ENCODE measurements around the gene PSMG3. TPM values are rescaled to one million over a fixed set of nuclear protein-coding genes. Genes with fewer than 3 reads are reported as not detected.

Gene PSMG3, protein sequence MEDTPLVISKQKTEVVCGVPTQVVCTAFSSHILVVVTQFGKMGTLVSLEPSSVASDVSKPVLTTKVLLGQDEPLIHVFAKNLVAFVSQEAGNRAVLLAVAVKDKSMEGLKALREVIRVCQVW
- 10 to 100 TPM; 20.8 to 33.1 (median 24.6) TPM for polyA plus RNA-seq (ENCODE audit: insufficient read depth in 1 of 5, insufficient read length in 5 of 5, low replicate concordance in 1 of 5)
- long read RNA-seq, donor 1, transcript PSMG3-203 (3 exons, 774 nt) = minor isoform, 5 of 63 reads
- long read RNA-seq, donor 1, transcript PSMG3-202 (2 exons, 1,391 nt) = major isoform, 53 of 63 reads
- long read RNA-seq, donor 1, partial matches to known transcripts = 5 of 63 reads
- long read RNA-seq, donor 1, other reads (novel, unspliced or antisense) = 0 of 63 reads
- long read RNA-seq, donor 2, transcript PSMG3-202 (2 exons, 1,391 nt) = major isoform, 31 of 38 reads
- long read RNA-seq, donor 2, transcript PSMG3-203 (3 exons, 774 nt) = minor isoform, 6 of 38 reads
- long read RNA-seq, donor 2, partial matches to known transcripts = 0 of 38 reads
- long read RNA-seq, donor 2, other reads (novel, unspliced or antisense) = 0 of 38 reads
- long read RNA-seq, donor 3, transcript PSMG3-203 (3 exons, 774 nt) = minor isoform, 9 of 45 reads
- long read RNA-seq, donor 3, transcript PSMG3-202 (2 exons, 1,391 nt) = major isoform, 36 of 45 reads
- long read RNA-seq, donor 3, partial matches to known transcripts = 0 of 45 reads
- long read RNA-seq, donor 3, other reads (novel, unspliced or antisense) = 0 of 45 reads
- long read RNA-seq, donor 4, transcript PSMG3-202 (2 exons, 1,391 nt) = major isoform, 15 of 19 reads
- long read RNA-seq, donor 4, partial matches to known transcripts = 0 of 19 reads
- long read RNA-seq, donor 4, other reads (novel, unspliced or antisense) = 0 of 19 reads
- long read RNA-seq, donor 5, transcript PSMG3-202 (2 exons, 1,391 nt) = major isoform, 59 of 65 reads
- long read RNA-seq, donor 5, transcript PSMG3-203 (3 exons, 774 nt) = minor isoform, 6 of 65 reads
- long read RNA-seq, donor 5, partial matches to known transcripts = 0 of 65 reads
- long read RNA-seq, donor 5, other reads (novel, unspliced or antisense) = 0 of 65 reads
- long read RNA-seq, donor 6, transcript PSMG3-203 (3 exons, 774 nt) = minor isoform, 7 of 71 reads
- long read RNA-seq, donor 6, transcript PSMG3-202 (2 exons, 1,391 nt) = major isoform, 57 of 71 reads
- long read RNA-seq, donor 6, partial matches to known transcripts = 7 of 71 reads
- long read RNA-seq, donor 6, other reads (novel, unspliced or antisense) = 0 of 71 reads
- long read RNA-seq, donor 7, transcript PSMG3-202 (2 exons, 1,391 nt) = major isoform, 52 of 56 reads
- long read RNA-seq, donor 7, partial matches to known transcripts = 0 of 56 reads
- long read RNA-seq, donor 7, other reads (novel, unspliced or antisense) = 0 of 56 reads
- long read RNA-seq, donor 8, transcript PSMG3-203 (3 exons, 774 nt) = minor isoform, 5 of 32 reads
- long read RNA-seq, donor 8, transcript PSMG3-202 (2 exons, 1,391 nt) = major isoform, 27 of 32 reads
- long read RNA-seq, donor 8, partial matches to known transcripts = 0 of 32 reads
- long read RNA-seq, donor 8, other reads (novel, unspliced or antisense) = 0 of 32 reads

DNA sequence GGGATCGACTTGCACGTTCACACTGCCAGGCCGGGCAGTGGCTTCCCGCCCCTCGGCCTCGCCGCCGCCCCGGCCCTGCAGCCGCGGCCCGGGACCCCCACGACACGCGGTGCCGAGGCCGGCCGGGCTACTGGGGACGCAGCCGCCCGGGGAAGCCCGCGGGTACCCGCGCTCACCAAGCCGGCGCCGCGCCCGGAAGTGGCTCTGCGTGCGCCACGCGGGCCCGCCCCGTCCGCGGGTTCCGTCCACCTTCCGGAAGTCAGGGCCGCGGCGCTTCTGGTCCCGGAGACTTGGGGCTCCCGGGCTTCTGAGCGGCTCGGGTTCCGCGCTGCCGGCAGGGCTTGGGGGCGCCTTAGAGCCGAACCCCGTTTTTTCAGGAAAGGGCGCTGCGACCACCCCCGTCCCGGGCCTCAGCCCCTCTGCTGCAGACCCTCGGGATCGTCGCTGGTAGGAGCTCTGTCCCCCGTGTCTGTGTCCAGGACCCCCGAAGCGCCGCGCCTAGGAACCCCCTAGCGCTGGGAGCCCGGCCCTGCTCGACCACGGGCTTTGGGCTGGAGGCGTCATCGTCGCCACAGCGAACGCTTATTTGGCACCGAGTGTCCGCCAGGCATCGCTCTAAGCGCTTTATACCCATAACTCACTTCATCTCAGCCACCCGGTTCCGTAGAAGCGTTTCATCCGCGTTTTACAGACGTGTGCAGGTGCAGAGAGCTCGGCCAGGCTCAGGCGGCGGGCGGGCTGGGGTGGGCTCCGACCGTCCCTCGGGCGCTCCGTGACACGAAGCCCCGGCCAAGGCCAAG is at the start of gene PSMG3:
Gene PSMG3 (minus strand): TSS at position 200 of the 800 bp plus-strand sequence. CDS start 693 bp downstream, outside the sequence.
- peak; percentile 86 to 87 for DNase-seq

DNA sequence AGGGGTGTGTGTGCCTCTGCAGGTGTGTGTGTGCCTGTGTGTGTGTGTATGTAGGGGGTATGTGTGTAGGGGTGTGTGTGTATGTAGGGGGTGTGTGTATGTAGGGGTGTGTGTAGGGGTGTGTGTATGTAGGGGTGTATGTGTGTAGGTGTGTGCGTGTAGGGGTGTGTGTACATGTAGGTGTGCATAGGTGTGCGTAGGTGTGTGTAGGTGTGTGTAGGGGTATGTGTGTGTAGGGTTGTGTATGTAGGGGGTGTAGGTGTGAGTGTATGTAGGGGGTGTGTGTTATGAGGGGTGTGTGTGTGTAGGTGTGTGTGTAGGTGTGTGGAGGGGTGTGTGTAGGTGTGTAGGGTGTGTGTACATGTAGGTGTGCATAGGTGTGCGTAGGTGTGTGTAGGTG is 48.6 kb upstream of the PSMG3 start:
- no peak for DNase-seq

DNA sequence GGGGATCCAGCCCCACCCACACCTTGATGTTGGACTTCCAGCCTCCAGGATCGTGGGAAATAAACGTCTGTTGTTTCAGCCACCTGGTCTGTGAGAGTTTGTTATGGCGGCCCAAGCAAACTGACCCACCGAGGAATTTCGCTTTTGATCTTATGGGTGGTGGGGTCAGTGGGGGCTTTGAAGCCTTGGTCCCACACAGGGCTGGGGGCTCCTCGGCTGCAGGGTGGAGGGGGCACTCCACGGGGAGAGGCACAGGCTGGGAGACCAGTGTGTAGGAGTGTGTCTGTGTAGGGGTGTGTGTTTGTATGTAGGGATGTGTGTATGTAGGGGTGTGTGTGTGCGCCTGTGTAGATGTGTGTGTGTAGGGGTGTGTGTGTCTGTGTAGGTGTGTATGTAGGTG is 48.1 kb upstream of the PSMG3 start:
- DNase-seq = no peak

DNA sequence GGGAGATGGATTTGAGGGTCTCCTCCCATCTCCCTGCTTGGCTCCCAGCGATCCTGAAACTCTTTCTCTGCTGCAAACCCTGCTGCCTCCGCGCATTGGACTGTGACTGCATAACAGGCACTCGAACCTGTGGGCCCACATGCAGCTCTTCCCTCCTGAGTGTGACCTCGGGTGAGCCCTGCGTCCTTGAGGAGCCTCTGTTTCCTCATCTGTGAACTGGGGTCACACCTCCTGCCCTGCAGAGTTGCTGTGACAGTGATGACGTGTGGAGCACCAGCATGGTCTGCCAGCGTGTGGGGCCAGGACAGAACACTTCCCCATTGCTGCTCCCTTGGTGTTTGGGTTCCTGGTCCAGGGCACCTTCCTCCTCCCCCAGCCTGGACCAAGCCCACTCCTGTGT is 46.9 kb upstream of the PSMG3 start:
- no peak for DNase-seq

DNA sequence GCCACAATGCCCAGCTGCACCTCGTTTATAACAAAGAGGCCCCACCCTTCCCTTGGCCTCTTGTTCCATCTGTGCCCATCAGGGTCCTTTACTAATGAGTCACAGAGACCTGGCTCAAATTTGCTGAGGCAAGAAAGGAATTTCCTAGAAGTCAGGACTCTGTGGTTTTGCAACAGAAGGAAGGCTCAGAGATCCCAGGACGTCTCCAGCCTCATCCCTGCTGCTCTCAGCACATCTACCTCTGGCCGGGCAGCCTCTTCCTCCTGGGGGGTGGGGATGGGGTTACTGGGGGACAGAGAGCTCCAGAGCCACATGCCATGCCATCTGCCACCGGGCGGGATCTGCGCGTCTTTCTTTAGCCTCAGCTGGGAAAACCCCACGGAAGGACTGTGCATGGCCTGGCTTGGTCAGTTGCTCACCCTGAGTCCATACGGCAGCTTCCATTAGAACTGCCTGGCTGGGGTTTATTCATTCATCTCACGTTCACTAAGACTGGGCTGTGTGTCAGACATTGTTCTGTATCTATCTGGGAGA is 41.9 kb upstream of the PSMG3 start:
- no peak for DNase-seq

DNA sequence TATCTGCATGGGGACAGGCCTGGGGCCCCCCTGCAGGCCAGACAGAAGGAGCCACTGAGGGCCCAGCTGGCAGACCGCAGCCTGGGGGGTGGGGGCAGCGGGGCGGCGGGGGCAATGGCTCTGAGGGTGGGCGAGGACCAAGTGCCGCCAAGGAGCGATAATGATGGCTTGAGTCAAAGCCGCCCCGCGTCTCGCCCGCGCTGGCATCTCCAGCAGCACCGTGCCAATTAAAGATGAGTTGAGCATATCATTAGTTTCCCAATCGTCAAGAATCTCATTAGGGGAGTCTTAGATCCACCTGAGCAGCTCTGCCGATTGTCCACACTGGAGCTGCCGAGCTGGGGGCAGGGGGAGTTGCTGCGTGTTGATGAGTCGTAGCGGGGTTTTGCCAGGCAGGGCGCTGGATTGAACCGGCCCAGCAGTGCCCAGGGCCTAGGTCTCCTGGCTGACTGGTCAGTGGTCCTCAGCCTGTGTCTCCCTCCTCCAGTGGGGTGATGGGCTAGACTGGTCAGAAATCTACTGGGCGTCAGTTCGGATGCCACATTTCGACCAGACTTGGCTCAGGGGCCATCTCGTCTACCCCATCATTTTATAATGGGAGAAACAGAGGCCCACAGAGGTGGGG is 41.0 kb upstream of the PSMG3 start:
- no peak for DNase-seq

DNA sequence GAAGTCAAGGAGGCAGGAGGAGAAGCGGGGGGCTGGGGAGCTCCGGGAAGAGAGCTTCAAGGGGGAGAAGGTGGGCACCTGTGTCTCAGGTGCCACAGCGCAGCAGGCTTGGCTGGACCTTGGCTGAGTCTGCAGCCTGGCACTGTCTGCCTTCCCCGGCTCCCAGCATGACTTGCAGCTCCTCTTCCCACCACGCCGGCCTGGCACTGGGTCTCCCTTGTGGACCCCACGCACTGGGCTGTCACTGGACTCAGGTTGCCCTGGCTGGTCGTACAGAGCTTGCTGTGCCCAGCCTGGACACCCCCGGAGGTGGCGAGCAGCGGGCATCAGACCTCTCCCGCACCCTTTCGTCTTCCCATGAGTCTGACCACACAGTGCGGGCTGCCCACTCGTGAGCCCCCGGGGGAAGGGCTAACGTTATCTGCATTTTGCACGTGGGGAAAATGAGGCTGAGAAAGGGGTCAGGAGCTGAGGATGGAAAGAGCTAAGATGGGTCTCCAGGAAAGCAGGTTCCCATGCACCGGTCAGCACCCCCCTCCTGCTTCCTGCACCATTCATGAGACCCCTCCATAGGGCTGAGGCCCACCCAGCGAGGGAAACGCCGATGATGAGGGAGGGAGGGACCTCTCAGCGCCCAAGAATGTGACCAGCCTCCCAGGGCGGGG is 40.3 kb upstream of the PSMG3 start:
- no peak for DNase-seq

DNA sequence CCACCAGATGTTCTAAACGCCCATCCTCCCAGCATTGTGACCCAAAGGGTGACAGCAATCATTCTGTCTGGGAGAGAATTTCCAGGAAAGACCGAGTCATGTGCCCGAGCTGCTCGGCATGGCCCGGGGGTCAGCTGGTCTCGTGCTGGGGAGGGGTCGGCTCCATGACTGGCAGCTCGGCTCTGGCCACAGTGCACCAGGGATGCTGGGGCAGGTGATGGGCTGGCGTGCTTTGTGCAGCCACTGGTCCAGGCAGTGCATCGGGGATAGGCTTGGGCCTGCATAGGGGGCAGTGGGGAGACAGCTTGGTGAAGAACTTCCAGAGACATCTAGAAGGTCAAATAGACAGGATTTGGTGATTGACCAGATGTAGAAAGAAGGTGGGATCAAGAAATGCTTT is 39.2 kb upstream of the PSMG3 start:
- no peak for DNase-seq

DNA sequence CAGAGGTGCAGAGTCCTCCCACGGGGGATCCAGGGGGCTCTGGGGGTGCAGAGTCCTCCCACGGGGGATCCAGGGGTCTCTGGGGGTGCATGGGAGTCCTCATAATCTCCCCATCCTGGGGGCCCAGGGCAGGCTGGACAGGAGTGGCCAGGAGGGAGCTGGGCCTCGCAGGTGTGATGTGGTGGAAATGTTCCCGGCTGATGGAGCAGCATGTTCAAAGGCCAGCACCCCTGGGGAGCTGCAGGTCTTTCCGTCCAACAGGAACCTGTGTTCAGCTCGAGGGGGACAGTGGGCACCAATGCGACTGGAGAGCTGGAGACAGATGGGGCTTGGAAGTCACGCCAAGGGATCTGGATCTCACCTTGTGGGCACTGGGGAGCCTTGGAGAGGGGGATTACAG is 38.5 kb upstream of the PSMG3 start:
- no peak for DNase-seq

DNA sequence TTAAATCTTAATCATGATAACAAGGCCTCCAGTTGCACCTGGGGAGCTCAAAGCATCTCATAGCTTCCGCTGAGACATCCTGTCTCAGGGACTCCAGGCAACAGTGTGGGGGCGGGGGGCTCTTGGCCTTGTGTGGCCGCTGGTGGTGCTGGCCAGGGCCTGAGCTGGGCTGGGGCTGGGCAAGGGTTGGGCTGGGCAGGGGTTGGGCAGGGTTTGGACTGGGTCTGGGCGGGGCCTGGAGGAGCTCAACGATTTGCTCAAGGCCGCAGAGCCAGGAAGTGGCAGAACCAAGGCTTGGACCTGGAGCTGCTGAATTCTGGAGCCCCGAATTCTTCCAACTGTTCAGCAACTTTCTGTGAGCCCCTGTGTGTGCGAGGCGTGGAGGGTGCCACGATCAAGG is 37.9 kb upstream of the PSMG3 start:
- DNase-seq = no peak

DNA sequence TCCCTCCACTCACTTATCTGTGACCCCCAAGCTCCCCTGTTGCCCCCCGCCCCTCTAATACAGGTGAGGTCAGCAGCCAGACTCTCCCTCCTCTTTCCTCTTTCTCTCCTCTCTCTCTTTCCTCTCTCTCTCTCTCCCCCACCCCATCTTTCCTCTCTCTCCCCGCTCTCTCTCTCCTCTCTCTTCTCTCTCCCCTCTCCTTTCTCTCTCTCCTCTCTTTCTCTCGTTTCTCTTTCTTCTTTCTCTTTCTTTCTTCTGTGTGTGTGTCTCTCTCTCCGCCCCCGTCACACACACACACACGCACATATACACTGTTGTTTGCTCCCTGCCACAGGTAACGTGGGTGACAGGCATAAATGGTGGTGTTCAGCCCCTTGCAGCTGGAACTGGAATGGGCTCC is 37.2 kb upstream of the PSMG3 start:
- no peak for DNase-seq

DNA sequence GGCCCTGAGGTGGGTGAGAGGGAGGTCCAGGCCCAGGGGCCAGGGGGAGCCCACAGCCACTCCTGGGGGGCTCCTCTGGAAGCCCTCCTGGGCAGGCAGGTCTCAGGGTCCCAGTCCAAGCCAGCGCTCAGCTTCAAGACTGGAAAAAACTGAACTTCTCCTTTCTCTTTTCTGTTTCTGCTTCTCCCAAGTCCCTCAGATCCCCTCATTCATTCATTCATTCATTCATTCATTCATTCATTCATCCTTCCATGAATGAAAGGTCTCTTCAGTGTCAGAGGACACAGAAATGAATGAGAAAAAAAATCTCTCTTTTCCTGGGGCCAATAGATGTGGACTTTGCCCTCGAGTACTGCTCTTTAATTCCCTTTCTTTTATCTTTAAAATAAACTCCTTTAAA is 34.6 kb upstream of the PSMG3 start:
- no peak for DNase-seq

DNA sequence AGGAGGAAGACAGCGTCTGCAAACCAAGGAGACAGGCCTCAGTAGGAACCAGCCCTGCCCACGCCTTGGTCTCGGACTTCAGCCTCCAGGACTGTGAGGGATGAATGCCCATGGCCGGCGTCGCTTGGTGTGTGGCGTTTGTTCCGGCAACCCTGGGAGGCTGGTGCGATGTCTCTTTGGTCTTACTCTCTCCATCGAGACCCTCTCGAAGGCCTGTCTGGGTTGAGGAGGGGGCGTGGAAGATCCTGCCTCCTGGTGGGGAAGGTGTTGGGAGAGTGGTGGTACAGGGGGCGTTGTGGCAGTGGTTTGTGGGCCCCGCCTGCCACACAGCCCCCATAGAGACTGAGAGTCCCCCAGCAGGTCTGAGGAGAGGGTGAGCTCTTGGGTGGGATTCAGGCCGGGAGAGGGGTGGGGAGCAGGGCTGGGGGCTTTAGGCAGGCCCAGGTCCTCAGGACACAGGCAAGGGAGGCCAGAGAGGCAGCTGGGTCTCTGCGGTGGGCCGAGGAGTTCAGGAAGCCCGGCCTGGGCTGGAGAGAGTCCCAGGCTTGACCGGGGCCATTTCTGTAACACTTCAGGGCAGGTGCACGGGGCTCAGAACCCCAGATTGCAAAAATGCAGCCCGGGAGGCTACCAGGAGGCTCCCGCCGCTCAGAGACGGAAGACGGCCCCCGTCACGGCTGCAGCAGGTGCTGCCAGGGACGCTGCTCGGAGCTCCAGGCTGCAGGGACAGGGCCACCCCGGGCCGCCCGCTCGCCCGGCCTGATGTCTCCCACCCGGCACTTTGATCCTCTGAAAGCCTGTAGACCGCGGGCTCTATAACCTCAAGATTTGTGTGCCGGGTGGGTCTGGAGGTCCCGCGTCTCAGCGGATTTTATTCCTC is 33.8 kb upstream of the PSMG3 start:
- DNase-seq = no peak

DNA sequence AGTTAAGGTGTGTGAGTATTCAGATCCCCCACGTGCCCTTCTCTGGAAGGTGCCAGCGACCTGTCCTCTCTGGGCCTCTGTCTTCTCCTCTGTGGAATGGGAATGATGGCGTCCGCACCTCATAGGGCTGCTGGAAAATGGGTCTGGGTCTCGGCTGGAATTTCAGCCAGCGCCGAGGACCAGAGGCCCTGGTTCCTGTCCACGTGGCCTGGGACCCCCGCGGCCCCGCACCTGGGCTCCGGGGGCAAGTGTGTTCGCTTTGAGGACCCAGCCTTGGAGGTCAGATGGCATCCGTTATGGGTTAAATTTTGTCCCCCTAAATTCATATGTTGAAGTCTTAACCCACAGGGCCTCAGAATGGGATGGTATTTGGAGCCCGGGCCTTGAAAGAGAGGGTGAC is 32.6 kb upstream of the PSMG3 start:
- no peak for DNase-seq

DNA sequence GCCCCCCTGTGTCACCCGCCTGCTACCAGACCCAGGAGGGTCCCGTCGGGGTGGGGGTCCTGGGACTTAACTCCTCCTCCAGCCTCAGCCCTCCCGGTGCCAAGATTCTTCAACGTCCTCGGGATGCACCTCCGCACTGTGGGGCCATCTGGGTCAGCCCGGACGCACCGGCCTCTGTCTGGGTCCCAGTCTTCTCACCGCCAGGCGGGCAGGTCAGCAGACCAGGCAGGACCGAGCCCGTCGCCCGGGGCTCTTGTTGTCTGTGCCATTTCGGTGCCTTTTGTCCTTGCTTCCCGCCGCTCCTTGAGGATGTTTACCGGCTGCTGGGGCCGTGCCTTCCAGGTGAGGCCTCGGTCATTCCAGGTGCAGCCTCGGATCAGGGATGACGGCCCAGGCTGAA is 32.1 kb upstream of the PSMG3 start:
- DNase-seq = no peak

DNA sequence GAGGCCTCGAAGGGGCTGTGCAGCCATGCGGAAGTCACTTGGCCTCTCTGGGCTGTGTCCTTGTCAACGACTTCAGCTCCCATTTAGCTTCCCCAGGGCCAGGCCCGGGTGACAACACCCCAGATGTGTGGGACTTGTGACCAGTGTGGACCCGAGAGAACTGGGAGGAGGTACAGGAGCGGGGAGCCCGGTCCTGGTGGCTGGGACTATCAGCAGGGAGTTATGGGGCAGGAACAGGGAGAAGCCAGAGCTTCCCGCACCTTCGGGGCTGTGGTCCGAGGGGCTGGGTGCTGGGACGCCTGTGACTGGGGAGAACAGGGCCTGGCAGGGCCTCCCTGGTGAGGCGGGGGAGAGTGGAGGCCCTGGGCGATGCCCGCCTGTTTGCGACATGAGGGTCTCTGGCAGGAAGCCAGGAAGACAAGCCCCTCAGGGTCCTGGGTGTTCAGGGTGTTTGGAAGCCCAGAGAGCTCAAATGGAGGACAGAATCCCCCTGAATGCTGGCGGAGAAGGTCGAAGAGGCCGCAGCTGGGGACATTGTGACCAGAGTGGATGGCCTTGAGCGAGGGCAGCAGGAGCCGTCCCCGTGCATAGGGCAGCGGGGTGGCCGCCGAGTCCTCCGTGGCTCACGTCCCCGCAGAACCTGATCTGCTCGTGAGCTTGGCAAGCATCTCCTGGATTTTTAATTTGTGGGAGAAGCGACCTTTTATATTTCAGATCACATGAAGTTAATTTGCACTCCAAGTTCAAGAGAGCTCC is 30.0 kb upstream of the PSMG3 start:
- no peak for DNase-seq

DNA sequence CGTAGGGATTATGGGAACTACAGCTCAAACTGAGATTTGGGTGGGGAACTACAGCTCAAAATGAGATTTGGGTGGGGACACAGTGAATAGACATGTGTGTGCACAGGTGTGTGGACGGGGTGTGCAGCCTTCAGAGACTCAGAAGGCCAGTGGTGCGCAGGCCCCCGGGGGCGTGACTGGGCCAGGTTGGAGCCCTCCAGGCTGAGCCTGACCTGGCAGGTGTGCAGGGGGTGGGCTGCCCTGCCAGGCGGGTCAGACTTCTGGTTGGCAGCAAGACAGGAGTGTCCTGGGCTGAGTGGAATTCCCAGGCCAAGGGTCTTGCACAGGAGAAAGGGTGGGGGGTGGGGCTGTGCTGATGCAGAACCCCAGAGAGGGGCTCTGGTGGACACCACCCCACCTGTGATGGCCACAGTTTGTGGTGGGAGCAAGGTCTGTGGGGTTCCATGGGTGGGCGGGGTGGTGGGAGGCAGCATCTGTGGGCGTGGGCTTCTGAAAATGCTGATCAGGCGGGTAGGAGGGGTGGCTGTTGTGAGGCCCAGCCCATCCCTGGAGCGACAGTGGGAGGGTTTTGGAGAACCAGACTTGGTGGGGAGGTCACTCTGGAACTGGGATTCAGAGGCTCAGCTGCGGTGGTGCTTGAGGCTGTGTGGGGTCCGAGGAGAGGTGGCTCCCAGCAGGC is 29.3 kb upstream of the PSMG3 start:
- DNase-seq = no peak
